ENCODE results near the gene ARMH3. TPM values are rescaled to one million over a fixed set of nuclear protein-coding genes. Genes with fewer than 3 reads are reported as not detected.

Gene ARMH3
- total and polyA plus RNA-seq, 4 donors = 14.0 to 25.1 (median 20.8) TPM

DNA sequence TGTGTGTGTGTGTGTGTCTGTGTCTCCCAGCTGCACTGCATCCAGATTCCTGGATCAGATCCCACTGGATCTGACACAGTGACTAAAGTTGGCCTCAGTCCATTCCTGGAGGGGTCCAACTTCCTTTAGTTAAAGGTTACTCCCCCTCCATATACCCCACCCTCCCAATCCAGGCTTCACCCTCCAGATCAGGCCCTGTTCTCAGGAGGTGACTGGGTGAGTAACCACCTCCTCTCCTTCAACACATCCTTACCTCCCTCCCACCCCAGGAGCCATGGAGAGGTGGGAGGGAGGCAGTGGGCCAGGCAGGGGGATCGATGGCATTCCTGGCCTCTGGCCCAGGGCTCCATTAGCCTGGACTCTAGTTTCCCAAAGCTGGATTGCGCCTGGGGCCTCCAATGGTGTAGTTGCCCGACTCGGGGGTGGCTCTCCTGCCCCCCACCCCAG lies 223.6 kb downstream of the ARMH3 start:
- H3K27me3 ChIP-seq (ENCODE audit: control insufficient read depth, insufficient read depth, low read length) = no peaks in the 10 kb centered on the region
- whole genome bisulfite sequencing (ENCODE audit: insufficient coverage) = 66% methylated on average over 3 of the region's 4 CpGs
- peak in 1 of 6 donors; percentile 44 for DNase-seq (ENCODE audit: low read depth in 4 of 6, low spot score in 6 of 6)
- H3K27ac ChIP-seq (ENCODE audit: low read depth, low read length) = no peak overlapping the region
- peaks cover 30% of the 10 kb centered on the region for H3K36me3 ChIP-seq (ENCODE audit: control insufficient read depth, insufficient read depth, low read length)
- H3K9me3 ChIP-seq (ENCODE audit: control insufficient read depth, insufficient read depth, low read length) = no peaks in the 10 kb centered on the region
- peaks cover 49% of the 10 kb centered on the region for H3K4me1 ChIP-seq (ENCODE audit: control insufficient read depth, insufficient read depth, low read length)
- H3K4me3 ChIP-seq (ENCODE audit: low read depth, low read length) = no peak overlapping the region

DNA sequence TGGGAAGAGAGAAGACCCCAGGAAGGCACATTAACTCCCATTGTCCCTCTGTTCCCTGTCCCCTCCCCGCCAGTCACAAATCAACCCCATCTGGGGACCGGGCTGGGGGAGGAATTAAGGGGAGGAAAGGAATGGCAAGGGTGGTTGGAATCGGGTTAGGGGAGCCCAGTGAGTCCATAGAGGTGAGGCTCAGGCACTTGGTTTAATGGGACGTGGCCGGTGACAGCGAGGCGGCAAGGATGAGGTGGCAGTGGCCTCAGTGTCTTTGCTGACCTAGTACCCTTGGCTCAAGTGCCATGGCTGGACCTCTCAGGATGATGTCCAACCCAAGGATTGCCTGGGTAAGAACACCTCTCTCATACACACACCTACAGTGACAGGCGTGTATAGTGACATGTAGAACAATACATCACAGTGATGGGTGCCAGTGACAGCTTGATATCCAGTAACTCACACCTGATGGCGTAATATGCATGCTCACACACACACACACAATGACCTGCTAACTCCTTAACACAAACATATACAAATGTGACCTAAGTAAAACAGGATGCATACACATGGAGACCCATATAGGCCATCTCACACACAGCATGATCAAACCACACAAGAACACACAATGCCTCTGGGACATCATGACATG lies 224.7 kb downstream of the ARMH3 start:
- H3K27ac ChIP-seq (ENCODE audit: low read depth, low read length) = peak overlapping the region; percentile 94
- H3K4me1 ChIP-seq (ENCODE audit: control insufficient read depth, insufficient read depth, low read length) = peaks cover 49% of the 10 kb centered on the region
- no peak for DNase-seq (ENCODE audit: low read depth in 4 of 6, low spot score in 6 of 6)
- H3K27me3 ChIP-seq (ENCODE audit: control insufficient read depth, insufficient read depth, low read length) = no peaks in the 10 kb centered on the region
- H3K9me3 ChIP-seq (ENCODE audit: control insufficient read depth, insufficient read depth, low read length) = no peaks in the 10 kb centered on the region
- WGBS (ENCODE audit: insufficient coverage) = 50% methylated on average over 6 of the region's 9 CpGs
- peak overlapping the region; percentile 56 for H3K4me3 ChIP-seq (ENCODE audit: low read depth, low read length)
- peaks cover 39% of the 10 kb centered on the region for H3K36me3 ChIP-seq (ENCODE audit: control insufficient read depth, insufficient read depth, low read length)

DNA sequence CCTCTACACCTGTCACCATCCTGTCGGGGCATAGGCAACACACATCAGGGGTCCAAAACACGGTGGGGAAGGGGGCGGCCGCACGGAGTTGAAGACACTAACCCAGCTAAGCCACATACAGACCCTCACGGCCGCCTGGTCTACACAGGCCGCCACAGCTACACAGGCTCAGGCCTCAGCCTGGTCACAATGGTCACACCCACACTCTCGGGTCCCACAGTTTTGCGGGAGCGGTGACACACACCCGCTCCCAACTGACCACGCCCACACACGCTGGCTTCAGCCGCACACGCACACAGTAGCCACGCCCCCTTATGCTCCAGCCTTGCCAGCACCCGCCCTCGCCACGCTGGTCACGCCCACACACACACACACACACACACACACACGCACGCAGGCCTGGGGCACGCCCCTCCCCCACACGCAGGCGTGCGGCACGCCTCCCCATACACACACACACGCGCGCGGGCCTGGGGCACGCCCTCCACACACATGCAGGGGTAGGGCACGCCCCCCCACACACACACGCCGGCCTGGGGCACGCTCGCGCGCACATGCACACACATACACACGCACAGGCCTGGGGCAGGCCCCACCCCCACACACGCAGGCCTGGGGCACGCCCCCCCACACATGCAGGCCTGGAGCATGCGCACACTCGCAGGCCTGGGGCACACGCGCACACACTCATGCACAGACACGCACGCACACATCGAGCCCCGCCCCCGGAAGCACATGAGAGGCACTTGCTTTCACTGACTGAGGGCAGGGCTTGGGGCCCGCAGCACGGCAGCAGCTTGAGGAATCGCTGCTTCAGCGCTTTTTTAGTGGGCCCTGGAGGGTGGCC lies 225.4 kb downstream of the ARMH3 start:
- Histone ChIP-seq H3K27ac (ENCODE audit: low read depth, low read length) (peak overlapping the region; percentile 94), H3K4me3 (ENCODE audit: low read depth, low read length) (peak overlapping the region; percentile 56), H3K9me3 (ENCODE audit: control insufficient read depth, insufficient read depth, low read length) (no peaks in the 10 kb centered on the region), H3K4me1 (ENCODE audit: control insufficient read depth, insufficient read depth, low read length) (peaks cover 43% of the 10 kb centered on the region), H3K27me3 (ENCODE audit: control insufficient read depth, insufficient read depth, low read length) (no peaks in the 10 kb centered on the region), H3K36me3 (ENCODE audit: control insufficient read depth, insufficient read depth, low read length) (peaks cover 44% of the 10 kb centered on the region)
- WGBS (ENCODE audit: insufficient coverage) = 1% methylated on average over 48 of the region's 56 CpGs
- peak in 3 of 6 donors; percentile 82 to 97 (median 96) for DNase-seq (ENCODE audit: low read depth in 4 of 6, low spot score in 6 of 6)

DNA sequence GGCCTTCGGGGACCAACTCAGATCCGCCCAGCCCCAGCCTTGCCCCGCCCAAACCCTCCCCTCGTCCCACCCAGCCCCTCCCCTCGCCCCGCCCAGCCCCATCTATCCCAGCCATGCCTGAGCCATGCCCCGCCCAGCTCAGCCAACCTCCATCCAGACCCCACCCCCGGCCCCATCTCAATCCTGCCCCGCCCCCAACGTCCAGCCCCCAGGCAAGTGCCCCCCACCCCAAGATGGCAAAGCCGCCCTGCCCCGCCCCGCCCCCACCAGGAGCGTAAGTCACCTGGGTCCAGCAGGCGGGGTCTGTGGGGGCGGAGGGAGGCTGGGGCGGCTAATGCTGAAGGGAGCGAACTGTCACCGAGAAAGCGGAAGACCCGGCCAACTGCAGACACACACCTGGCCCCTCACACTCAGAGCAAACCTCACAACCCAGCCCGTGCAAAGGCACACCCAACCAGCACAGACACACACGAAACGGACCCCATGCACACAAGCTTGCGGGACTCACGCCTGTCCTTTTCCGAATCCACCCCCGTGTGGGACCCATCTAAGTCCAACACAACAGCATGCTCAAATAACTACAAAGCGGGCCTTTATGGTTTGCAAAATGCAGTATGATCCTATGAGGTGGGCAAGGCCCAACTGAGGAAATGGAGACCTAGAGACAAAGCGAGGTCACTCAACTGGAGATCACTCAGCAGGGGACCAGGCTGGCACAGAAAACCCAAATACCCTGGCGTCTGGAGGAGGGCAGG lies 226.2 kb downstream of the ARMH3 start:
- peak in 2 of 6 donors; percentile 82 to 87 for DNase-seq (ENCODE audit: low read depth in 4 of 6, low spot score in 6 of 6)
- peaks cover 38% of the 10 kb centered on the region for H3K4me1 ChIP-seq (ENCODE audit: control insufficient read depth, insufficient read depth, low read length)
- peak overlapping the region; percentile 94 for H3K27ac ChIP-seq (ENCODE audit: low read depth, low read length)
- 17% methylated on average over 12 of the region's 31 CpGs for WGBS (ENCODE audit: insufficient coverage)
- no peaks in the 10 kb centered on the region for H3K27me3 ChIP-seq (ENCODE audit: control insufficient read depth, insufficient read depth, low read length)
- H3K4me3 ChIP-seq (ENCODE audit: low read depth, low read length) = peak overlapping the region; percentile 56
- peaks cover 41% of the 10 kb centered on the region for H3K36me3 ChIP-seq (ENCODE audit: control insufficient read depth, insufficient read depth, low read length)
- H3K9me3 ChIP-seq (ENCODE audit: control insufficient read depth, insufficient read depth, low read length) = no peaks in the 10 kb centered on the region

DNA sequence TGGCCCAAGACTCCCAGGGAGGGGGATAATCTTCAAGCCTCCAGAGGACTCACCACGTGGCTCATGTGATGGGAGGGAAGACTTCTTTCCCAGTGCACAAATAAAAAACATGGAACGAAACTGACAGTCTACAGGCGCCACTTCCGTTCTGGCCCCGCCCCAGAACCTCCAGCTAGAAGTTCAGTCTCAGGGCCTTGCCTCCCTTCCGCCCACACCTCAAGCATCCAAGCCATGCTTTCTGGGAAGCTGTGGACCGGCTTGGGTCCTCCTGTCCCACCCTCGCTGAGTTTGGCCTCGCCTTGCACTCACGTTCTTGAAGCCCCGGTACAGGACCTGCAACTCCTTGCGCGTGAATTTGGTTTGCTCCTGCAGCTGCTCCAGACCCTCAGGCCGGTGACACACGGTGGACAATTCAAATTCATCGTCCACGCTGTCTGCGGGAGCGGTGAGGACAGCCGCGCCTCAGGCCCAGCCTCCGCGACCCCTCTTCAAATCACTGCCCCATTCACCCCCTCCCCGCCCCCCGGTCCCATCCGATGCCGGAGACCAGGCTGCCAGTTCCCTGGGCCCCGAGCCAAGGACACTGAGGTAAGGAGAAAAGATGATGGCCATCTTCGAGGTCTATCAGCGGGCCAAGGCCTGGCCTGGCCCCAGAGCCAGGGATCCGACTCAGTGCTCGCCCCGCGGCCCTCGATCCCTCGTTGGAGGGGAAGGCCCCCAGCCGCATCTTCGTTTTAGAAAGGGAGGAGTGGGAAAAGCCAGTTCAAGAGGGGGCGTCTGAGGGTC lies 227.0 kb downstream of the ARMH3 start:
- no peak for DNase-seq (ENCODE audit: low read depth in 4 of 6, low spot score in 6 of 6)
- peaks cover 35% of the 10 kb centered on the region for H3K36me3 ChIP-seq (ENCODE audit: control insufficient read depth, insufficient read depth, low read length)
- 50% methylated on average over 22 of the region's 39 CpGs for WGBS (ENCODE audit: insufficient coverage)
- H3K9me3 ChIP-seq (ENCODE audit: control insufficient read depth, insufficient read depth, low read length) = no peaks in the 10 kb centered on the region
- H3K27me3 ChIP-seq (ENCODE audit: control insufficient read depth, insufficient read depth, low read length) = no peaks in the 10 kb centered on the region
- peaks cover 32% of the 10 kb centered on the region for H3K4me1 ChIP-seq (ENCODE audit: control insufficient read depth, insufficient read depth, low read length)
- H3K4me3 ChIP-seq (ENCODE audit: low read depth, low read length) = no peak overlapping the region
- H3K27ac ChIP-seq (ENCODE audit: low read depth, low read length) = no peak overlapping the region

DNA sequence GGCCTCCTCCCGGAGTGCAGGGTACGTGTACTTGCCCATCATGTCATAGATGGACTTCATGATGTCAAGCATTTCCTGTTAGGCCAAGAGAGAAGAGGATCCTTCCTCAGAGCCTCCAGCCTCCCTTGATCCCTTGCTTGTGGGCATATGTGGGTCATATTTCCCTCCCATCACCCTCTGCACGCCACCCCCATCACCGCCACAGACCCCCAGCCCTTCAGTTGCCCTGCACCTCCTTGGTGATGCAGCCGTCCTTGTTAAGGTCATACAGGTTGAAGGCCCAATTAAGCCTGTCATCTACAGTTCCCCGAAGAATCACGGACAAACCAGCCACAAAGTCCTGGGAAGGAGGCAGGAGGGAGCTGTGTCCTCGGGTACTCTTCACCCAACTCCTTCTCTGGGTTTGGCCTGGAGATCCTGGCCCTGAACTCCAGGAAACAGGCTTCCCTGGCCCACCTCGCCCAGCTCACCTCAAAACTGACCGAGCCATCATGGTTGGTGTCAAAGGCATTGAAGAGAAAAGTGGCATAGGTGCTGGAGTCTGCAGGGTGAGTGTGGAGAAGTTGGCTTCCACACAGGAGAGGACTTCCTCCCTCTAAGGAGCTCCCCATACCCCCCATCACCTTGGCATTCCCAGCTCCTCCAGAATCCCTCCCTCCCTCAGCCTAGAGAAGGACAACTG lies 227.9 kb downstream of the ARMH3 start:
- Histone ChIP-seq H3K4me1 (ENCODE audit: control insufficient read depth, insufficient read depth, low read length) (peaks cover 31% of the 10 kb centered on the region), H3K27ac (ENCODE audit: low read depth, low read length) (no peak overlapping the region), H3K4me3 (ENCODE audit: low read depth, low read length) (no peak overlapping the region), H3K36me3 (ENCODE audit: control insufficient read depth, insufficient read depth, low read length) (peaks cover 35% of the 10 kb centered on the region), H3K9me3 (ENCODE audit: control insufficient read depth, insufficient read depth, low read length) (no peaks in the 10 kb centered on the region), H3K27me3 (ENCODE audit: control insufficient read depth, insufficient read depth, low read length) (no peaks in the 10 kb centered on the region)
- no peak for DNase-seq (ENCODE audit: low read depth in 4 of 6, low spot score in 6 of 6)
- 98% methylated on average over 7 of the region's 10 CpGs for WGBS (ENCODE audit: insufficient coverage)

DNA sequence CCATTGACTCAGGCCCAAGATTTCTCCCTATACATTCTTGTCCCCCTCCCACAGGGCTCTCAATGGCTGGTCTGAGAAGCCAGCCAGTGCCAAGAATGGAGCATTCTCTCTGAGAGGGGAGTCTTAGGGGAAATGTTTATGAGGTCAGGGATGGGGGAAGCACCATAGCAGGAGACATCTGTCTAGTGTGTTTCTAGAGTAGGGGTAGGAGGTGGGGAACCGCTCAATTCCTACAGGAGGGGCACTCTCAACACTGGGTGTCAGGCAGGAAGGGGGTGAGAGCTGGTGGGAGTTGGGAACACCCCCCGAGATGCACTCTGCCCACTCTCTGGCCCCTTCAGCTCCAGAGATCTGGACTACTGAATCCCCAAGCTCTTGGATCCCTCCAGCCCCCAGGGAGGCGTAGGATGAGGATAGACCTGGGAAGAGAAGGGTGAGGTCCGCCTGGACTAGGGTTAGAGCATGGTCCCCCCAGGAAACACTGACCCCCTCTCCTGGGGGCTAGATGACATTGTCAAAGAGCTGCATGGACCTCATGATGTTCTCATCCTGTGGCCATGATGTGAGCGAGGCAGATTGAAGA lies 229.0 kb downstream of the ARMH3 start:
- DNase-seq (ENCODE audit: low read depth in 4 of 6, low spot score in 6 of 6) = no peak
- 100% methylated on average over 3 of the region's 5 CpGs for WGBS (ENCODE audit: insufficient coverage)
- H3K36me3 ChIP-seq (ENCODE audit: control insufficient read depth, insufficient read depth, low read length) = peaks cover 35% of the 10 kb centered on the region
- no peak overlapping the region for H3K4me3 ChIP-seq (ENCODE audit: low read depth, low read length)
- H3K9me3 ChIP-seq (ENCODE audit: control insufficient read depth, insufficient read depth, low read length) = no peaks in the 10 kb centered on the region
- H3K27me3 ChIP-seq (ENCODE audit: control insufficient read depth, insufficient read depth, low read length) = no peaks in the 10 kb centered on the region
- H3K4me1 ChIP-seq (ENCODE audit: control insufficient read depth, insufficient read depth, low read length) = peaks cover 27% of the 10 kb centered on the region
- H3K27ac ChIP-seq (ENCODE audit: low read depth, low read length) = no peak overlapping the region

DNA sequence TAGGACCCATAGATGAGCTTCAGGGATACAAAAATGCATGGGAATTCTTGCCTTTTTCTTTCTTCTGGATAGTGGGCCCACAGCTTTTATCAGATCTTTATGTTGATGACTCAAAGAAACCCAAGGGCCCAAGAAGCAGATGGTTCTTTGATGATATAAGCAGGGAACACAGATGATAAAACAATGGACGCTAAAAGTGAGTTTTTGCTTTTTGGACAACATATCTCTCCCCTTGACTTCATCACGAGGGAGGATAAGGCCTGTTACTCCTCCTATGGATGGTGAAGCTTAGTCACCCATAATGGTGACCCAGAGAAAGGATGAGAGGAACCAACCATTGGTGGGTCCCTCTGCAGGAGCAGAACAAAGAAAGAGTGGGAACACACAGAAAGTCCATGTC lies 231.2 kb downstream of the ARMH3 start:
- Histone ChIP-seq H3K4me1 (ENCODE audit: control insufficient read depth, insufficient read depth, low read length) (peaks cover 14% of the 10 kb centered on the region), H3K27ac (ENCODE audit: low read depth, low read length) (no peak overlapping the region), H3K27me3 (ENCODE audit: control insufficient read depth, insufficient read depth, low read length) (no peaks in the 10 kb centered on the region), H3K36me3 (ENCODE audit: control insufficient read depth, insufficient read depth, low read length) (peaks cover 35% of the 10 kb centered on the region), H3K4me3 (ENCODE audit: low read depth, low read length) (no peak overlapping the region), H3K9me3 (ENCODE audit: control insufficient read depth, insufficient read depth, low read length) (no peaks in the 10 kb centered on the region)
- WGBS (ENCODE audit: insufficient coverage) = no CpG with 5 or more reads among the region's 2 CpGs
- DNase-seq (ENCODE audit: low read depth in 4 of 6, low spot score in 6 of 6) = no peak
